MG63 (cell line): ENCODE results near the gene MUC2. TPM values are rescaled to one million over a fixed set of nuclear protein-coding genes. Genes with fewer than 3 reads are reported as not detected.
A peak's percentile ranks its signal among the peaks of the same experiment; 100 is the strongest.

Experiments
- DNase-seq: peaks from one replicate; pipeline ENCODE4 v3.0.0-alpha.2; 2020
- H3K27me3 ChIP-seq: fragments of 250-450 bp; sonication (Bioruptor Pico); 2 replicates; pipeline ENCODE4 v1.5.1; 2020; ENCODE audit warnings: mild to moderate bottlenecking, moderate library complexity
- H3K36me3 ChIP-seq: fragments of 250-450 bp; sonication (Bioruptor Pico); 2 replicates; pipeline ENCODE4 v1.5.1; 2020; ENCODE audit warnings: mild to moderate bottlenecking, moderate library complexity
- H3K4me3 ChIP-seq: fragments of 250-450 bp; sonication (Bioruptor Pico); 2 replicates; pipeline ENCODE4 v1.5.1; 2020; ENCODE audit warnings: mild to moderate bottlenecking, moderate library complexity
- H3K9me3 ChIP-seq: fragments of 250-450 bp; sonication (Bioruptor Pico); 2 replicates; pipeline ENCODE4 v1.5.1; 2020; ENCODE audit warnings: mild to moderate bottlenecking, moderate library complexity
- total RNA-seq: library from RNA; depleted of rRNA; stranded (reverse); fragments of >200 nt; shearing (Covaris generic); gene quantifications from 2 replicates; pipeline ENCODE4 v1.2.3, GENCODE V29; 2014; ENCODE audit warnings: low replicate concordance; rRNA removed

MUC2 gene
- total RNA-seq, 1 experiment from 2014 or later: not detected

DNA sequence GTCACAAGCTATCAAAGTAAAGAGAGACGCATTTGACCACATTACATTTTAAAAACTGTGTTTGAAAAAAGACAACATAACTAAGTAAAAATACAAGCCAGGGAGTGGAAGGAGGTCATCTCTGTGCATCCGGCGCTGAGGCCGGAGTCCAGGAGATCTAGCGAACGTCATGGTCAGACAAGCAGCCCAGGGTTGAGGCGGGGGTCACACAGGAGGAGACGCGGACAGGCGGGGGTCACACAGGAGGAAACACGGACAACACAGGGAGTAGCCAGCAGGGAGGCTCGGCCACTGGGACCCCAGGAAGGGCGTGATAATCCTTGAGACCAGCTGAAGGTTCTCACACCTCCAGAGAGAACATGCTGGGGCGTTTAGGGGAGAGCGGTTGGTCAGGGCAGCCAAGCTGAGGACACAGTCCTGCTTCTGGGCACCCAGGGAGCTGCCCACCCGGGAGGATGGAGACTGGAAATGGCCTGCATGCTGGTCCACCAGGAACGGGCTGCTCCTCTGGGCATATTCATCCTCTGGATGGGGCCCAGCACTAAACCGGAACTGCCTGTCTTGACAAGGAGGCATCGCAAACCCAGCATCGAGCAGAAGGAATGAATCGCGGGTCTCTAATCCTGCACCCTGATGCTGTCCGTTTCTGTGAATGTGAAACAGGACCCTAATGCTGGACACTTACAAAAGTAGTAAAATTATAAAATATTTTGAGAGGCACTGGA, 42.2 kb downstream of the MUC2 start:
- H3K4me3 ChIP-seq: no peak overlapping the region
- DNase-seq: no peak

GRCh38 chr11:1117992-1118391, 43.3 kb downstream of the MUC2 start:
- DNase-seq: no peak
- Histone ChIP-seq H3K4me3 (no peak overlapping the region), H3K27me3 (no peaks in the 10 kb centered on the region), H3K36me3 (no peaks in the 10 kb centered on the region), H3K9me3 (no peaks in the 10 kb centered on the region)

More for the DNA sequence above, 42.2 kb downstream of the MUC2 start:
- H3K27me3 ChIP-seq: no peaks in the 10 kb centered on the region
- H3K36me3 ChIP-seq: no peaks in the 10 kb centered on the region
- H3K9me3 ChIP-seq: no peaks in the 10 kb centered on the region

DNA sequence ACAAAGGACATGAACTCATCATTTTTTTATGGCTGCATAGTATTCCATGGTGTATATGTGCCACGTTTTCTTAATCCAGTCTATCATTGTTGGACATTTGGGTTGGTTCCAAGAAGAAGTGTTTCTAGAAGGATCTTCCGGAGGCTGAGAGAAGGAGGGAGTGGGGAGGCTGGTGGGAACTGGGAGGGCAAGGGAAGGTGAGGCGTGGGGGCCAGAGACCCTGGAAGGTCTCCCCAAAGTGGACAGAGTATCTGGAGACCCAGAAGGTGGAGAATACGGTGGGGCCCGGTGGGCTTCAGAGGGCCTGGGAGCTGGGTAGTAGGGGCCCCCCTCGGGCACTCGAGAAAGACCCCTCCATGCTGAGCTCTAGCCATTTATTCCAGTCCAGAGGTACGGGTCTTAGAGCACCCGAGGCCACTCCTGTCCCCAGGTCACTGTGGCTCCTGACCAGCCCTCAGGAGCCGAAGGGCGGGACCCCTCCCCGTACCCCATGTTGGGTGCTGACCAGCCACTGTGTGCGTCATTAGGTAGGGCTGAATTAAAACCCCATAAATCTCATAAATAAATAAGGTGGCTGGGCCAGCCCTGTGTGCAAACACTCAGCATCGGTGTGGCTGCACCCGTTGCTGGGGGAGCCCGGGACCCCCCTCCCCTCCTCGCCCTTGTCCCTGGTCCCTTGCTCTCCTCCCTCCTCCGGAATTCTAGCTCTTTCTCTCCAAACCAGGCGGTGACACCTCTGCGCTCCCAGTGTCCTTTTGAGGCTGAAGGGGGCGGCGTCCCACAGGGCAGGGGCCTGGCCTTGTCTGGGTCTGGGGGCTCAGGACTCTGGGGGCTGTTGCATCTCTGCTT, 44.3 kb downstream of the MUC2 start:
- DNase-seq: no peak
- no peaks in the 10 kb centered on the region for H3K36me3 ChIP-seq
- H3K27me3 ChIP-seq: no peaks in the 10 kb centered on the region
- no peaks in the 10 kb centered on the region for H3K9me3 ChIP-seq
- H3K4me3 ChIP-seq: no peak overlapping the region

DNA sequence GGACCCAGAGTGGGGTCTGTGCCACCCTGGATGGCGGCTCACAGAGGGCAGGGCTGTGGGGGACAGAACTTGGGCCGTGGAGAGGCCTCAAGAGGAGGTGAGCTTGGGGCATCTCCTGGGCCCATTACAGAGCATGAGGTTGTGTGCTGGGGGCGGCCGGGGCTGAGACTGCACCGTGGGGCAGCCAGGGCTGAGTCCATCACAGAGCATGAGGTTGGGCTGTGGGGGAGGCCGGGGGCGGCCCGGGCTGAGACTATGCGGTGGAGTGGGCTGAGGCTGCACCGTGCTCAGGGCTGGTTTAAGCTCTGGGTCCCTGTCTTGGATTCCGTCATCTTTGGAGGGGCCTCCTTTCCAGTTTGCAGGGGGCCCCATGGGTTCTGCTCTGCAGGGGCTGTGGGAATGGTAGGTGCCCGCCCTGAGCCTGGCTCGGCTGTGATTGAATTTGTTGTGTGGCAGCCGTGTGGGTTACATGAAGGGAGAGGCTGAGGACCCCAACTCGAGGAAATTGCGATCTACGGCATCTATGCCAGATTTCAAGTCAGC, 45.0 kb downstream of the MUC2 start:
- Histone ChIP-seq H3K36me3 (no peaks in the 10 kb centered on the region), H3K4me3 (no peak overlapping the region), H3K27me3 (no peaks in the 10 kb centered on the region), H3K9me3 (no peaks in the 10 kb centered on the region)
- no peak for DNase-seq

DNA sequence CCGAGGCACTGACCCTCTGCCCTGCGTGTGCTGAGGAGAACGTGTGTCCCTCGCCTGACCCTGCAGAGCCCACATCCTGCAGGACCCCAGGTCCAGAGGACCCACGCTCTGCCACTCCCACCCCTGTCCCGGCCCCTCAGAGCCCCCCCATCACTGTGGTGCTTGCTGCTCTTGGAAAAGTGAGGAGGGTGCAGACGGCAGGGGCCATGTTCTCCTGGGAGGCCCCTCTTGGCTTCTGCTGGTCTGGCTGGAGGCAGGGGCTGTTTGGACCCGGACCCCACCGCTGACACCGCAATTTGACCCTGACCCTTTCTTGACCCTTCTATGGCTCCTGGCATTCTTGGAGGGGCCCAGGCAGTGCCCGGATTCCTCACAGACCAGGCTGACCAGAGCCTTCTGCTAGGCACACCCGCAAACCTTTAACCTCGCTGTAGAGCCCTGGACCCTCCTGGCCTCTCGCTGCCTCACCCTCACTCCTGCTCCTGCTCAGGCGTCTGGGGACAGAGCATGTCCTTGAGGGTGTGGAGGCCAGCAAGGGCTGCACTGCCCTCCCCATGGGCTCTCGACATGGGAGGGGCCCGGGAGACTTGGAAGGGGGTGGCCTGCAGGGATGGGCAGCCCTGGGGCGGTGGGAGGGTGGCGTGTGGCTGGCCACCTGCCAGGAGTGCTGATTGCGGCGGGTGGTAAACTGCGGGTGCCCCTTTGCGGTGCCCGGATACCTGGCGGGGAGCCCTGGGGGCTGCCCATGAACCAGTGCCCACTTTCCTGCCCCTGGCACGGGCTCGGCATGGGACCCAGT, 46.1 kb downstream of the MUC2 start:
- Histone ChIP-seq H3K4me3 (no peak overlapping the region), H3K9me3 (no peaks in the 10 kb centered on the region), H3K36me3 (no peaks in the 10 kb centered on the region), H3K27me3 (no peaks in the 10 kb centered on the region)
- DNase-seq: no peak

GRCh38 chr11:1121331-1121812, 46.7 kb downstream of the MUC2 start:
- Histone ChIP-seq H3K4me3 (no peak overlapping the region), H3K27me3 (no peaks in the 10 kb centered on the region), H3K36me3 (no peaks in the 10 kb centered on the region), H3K9me3 (no peaks in the 10 kb centered on the region)
- DNase-seq: no peak

DNA sequence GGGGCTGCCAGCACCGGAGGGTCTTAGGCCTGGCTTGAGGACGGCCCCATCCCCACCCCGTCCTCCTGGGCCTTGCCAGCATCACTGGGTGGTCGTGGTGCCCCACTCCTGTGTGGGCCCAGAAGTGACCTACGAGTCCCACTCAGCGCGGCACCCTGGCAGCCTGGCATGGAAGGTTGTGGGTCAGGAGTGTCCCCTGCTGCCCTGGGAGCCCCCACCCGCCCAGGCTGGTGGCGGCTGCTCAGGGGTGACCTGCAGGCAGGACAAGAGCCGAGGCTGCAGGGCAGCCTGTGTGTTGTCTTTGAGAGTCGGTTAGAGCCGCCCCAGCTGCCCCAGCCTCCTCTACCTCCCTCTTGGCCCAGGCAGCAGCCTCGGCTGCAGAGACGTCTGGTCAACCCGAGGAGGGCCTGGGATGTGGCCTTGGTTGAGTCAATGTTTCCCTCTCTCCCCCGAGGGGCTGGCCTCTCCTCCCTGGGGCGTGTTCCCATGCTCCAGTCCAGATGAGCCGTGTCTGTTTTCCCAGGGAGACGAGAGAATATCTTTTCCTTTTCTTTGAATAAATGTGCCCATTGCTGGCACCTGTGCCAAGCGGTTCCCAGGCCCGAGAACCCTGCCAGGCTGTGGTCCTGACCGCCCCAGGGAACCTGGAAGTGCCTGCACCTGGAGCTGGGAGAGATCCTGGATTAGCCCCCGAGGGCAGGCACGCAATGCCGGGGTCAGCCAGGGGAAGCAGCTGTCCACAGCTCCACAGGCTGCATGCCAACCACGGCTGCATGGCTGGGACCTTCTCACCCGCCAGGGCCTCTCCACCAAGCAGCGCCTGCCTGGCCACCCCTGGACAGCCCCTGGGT, 47.4 kb downstream of the MUC2 start:
- Histone ChIP-seq H3K36me3 (no peaks in the 10 kb centered on the region), H3K4me3 (no peak overlapping the region), H3K9me3 (no peaks in the 10 kb centered on the region), H3K27me3 (no peaks in the 10 kb centered on the region)
- peak; percentile 67 for DNase-seq

DNA sequence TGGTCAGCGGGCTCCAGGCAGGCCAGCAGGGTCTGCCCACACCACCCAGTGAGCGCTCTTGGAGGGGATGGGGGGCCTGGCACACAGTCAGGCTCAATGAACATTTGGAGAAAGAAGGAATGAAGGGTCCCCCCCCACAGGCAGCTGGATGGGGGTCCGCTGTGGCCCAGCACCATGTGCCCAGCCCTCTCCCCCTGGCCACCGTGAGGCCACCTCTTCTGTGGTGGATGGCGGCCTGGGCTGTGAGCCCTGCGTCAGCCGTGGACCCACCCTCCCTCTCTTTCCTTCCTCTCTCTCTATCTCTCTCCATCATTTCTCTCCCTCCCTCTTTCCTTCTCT, 48.0 kb downstream of the MUC2 start:
- H3K36me3 ChIP-seq: no peaks in the 10 kb centered on the region
- no peak overlapping the region for H3K4me3 ChIP-seq
- H3K27me3 ChIP-seq: no peaks in the 10 kb centered on the region
- no peak for DNase-seq
- no peaks in the 10 kb centered on the region for H3K9me3 ChIP-seq

- Histone ChIP-seq H3K36me3 (no peaks in the 10 kb centered on the region), H3K4me3 (no peak overlapping the region), H3K27me3 (no peaks in the 10 kb centered on the region), H3K9me3 (no peaks in the 10 kb centered on the region)
- no peak for DNase-seq
These were observed 49.3 kb downstream of the MUC2 start for GRCh38 chr11:1123970-1124369.

Other genes with a start within 250 kb of the MUC2 start
- gene CRACR2B, start 247.0 kb upstream of the MUC2 start, total RNA-seq: not detected in 2 replicates
- gene CD151, start 241.9 kb upstream of the MUC2 start, total RNA-seq: 1,173 and 1,451 TPM in 2 replicates
- gene POLR2L, start 232.3 kb upstream of the MUC2 start, total RNA-seq: 9.7 and 190 TPM in 2 replicates
- 222 and 399 TPM in 2 replicates for gene TSPAN4, start 232.0 kb upstream of the MUC2 start, total RNA-seq
- gene CHID1, start 164.1 kb upstream of the MUC2 start, total RNA-seq: 88.4 and 139 TPM in 2 replicates
- 22.2 and 43.1 TPM in 2 replicates for gene AP2A2, start 149.0 kb upstream of the MUC2 start, total RNA-seq
- gene MUC6, start 38.2 kb upstream of the MUC2 start, total RNA-seq: not detected in 2 replicates
- gene MUC5AC, start 83.1 kb downstream of the MUC2 start, total RNA-seq: not detected in 2 replicates
- not detected in 2 replicates for gene MUC5B, start 148.2 kb downstream of the MUC2 start, total RNA-seq
- 20.6 and 27.3 TPM in 2 replicates for gene TOLLIP, start 234.8 kb downstream of the MUC2 start, total RNA-seq